ENCODE results near the gene ZNF426. TPM values are rescaled to one million over a fixed set of nuclear protein-coding genes. Genes with fewer than 3 reads are reported as not detected.

Gene ZNF426
- total RNA-seq, 1 experiment from 2014 or later = 4.6 TPM

GRCh38 chr19:9570255-9570654 lies 31.8 kb upstream of the ZNF426 start:
- Histone ChIP-seq H3K36me3 (ENCODE audit: control insufficient read depth, insufficient read depth, low read length) (peaks cover 7% of the 10 kb centered on the region), H3K4me1 (no peaks in the 10 kb centered on the region), H3K27me3 (replicated peaks; ENCODE audit: control insufficient read depth, insufficient read depth, low read length) (no peaks in the 10 kb centered on the region), H3K9me3 (peaks cover 59% of the 10 kb centered on the region), H3K4me3 (ENCODE audit: low read depth, low read length) (no peak overlapping the region)
- Mint-ChIP-seq H3K27me3 (ENCODE audit: insufficient read depth, unreplicated experiment) (no peaks in the 10 kb centered on the region), H3K4me1 (ENCODE audit: low read depth, unreplicated experiment) (no peaks in the 10 kb centered on the region), H3K4me3 (ENCODE audit: unreplicated experiment) (no peak overlapping the region), H3K27ac (ENCODE audit: unreplicated experiment) (no peak overlapping the region), H3K36me3 (ENCODE audit: insufficient read depth, unreplicated experiment) (peaks cover 86% of the 10 kb centered on the region), H3K9me3 (ENCODE audit: unreplicated experiment) (peaks cover 27% of the 10 kb centered on the region)
- CTCF ChIA-PET = no interaction called here
- BruUV-seq (replicated peaks) = no TSS peak
- intact Hi-C loops (cut with micrococcal nuclease; ENCODE audit: unreplicated experiment) = no loop called here
- DNase-seq = no peak
- TF ChIP-seq CTCF (IDR thresholded peaks at IDR 0.05; ENCODE audit: insufficient read depth in 1 of 2, low read depth in 1 of 2, low read length in 1 of 2, severe bottlenecking in 1 of 2, unreplicated experiment in 1 of 2) = no peak
- POLR2A ChIA-PET = no interaction called here

DNA sequence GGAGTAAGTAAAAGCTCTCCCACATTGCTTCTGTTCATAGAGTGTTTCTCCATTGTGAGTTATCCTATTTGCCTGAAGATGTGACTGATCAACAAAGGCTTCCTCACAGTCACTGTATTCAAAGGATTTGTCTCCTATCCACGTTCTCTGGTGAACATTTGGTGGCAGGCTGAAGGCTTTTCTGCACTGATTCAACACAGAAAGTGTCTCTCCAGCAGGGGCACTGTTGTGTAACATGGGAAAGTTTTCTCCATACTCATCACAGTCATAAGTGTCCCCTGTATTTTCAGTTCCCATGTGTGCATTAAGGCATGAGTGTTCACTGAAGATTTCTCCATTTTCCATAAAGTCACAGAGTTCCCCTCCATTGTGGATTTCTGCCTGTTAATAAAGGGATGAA lies 28.3 kb upstream of the ZNF426 start:
- intact Hi-C loops (cut with micrococcal nuclease; ENCODE audit: unreplicated experiment) = no loop called here
- no peak for DNase-seq
- peaks cover 72% of the 10 kb centered on the region for H3K9me3 ChIP-seq
- TF ChIP-seq CTCF (IDR thresholded peaks at IDR 0.05; ENCODE audit: insufficient read depth in 1 of 2, low read depth in 1 of 2, low read length in 1 of 2, severe bottlenecking in 1 of 2, unreplicated experiment in 1 of 2) = no peak
- no peak overlapping the region for H3K4me3 ChIP-seq (ENCODE audit: low read depth, low read length)
- CTCF ChIA-PET = no interaction called here
- H3K27me3 Mint-ChIP-seq (ENCODE audit: insufficient read depth, unreplicated experiment) = no peaks in the 10 kb centered on the region
- POLR2A ChIA-PET = no interaction called here
- no peak overlapping the region for H3K27ac Mint-ChIP-seq (ENCODE audit: unreplicated experiment)
- H3K4me1 Mint-ChIP-seq (ENCODE audit: low read depth, unreplicated experiment) = no peaks in the 10 kb centered on the region
- no TSS peak for BruUV-seq (replicated peaks)
- peaks cover 14% of the 10 kb centered on the region for H3K36me3 ChIP-seq (ENCODE audit: control insufficient read depth, insufficient read depth, low read length)
- H3K4me1 ChIP-seq = no peaks in the 10 kb centered on the region
- peaks cover 13% of the 10 kb centered on the region for H3K9me3 Mint-ChIP-seq (ENCODE audit: unreplicated experiment)
- H3K36me3 Mint-ChIP-seq (ENCODE audit: insufficient read depth, unreplicated experiment) = peaks cover 92% of the 10 kb centered on the region
- no peaks in the 10 kb centered on the region for H3K27me3 ChIP-seq (replicated peaks; ENCODE audit: control insufficient read depth, insufficient read depth, low read length)
- H3K4me3 Mint-ChIP-seq (ENCODE audit: unreplicated experiment) = no peak overlapping the region

- no peak for TF ChIP-seq CTCF (IDR thresholded peaks at IDR 0.05; ENCODE audit: insufficient read depth in 1 of 2, low read depth in 1 of 2, low read length in 1 of 2, severe bottlenecking in 1 of 2, unreplicated experiment in 1 of 2)
- ChIA-PET POLR2A (no interaction called here), CTCF (no interaction called here)
- DNase-seq = no peak
- BruUV-seq (replicated peaks) = TSS peak; percentile 7
- intact Hi-C loops (cut with micrococcal nuclease; ENCODE audit: unreplicated experiment) = no loop called here
- H3K4me1 ChIP-seq = no peaks in the 10 kb centered on the region
- peaks cover 92% of the 10 kb centered on the region for H3K36me3 Mint-ChIP-seq (ENCODE audit: insufficient read depth, unreplicated experiment)
- peaks cover 14% of the 10 kb centered on the region for H3K36me3 ChIP-seq (ENCODE audit: control insufficient read depth, insufficient read depth, low read length)
- H3K4me3 ChIP-seq (ENCODE audit: low read depth, low read length) = no peak overlapping the region
- H3K9me3 ChIP-seq = peaks cover 73% of the 10 kb centered on the region
- no peaks in the 10 kb centered on the region for H3K4me1 Mint-ChIP-seq (ENCODE audit: low read depth, unreplicated experiment)
- peaks cover 13% of the 10 kb centered on the region for H3K9me3 Mint-ChIP-seq (ENCODE audit: unreplicated experiment)
- H3K27me3 Mint-ChIP-seq (ENCODE audit: insufficient read depth, unreplicated experiment) = no peaks in the 10 kb centered on the region
- H3K4me3 Mint-ChIP-seq (ENCODE audit: unreplicated experiment) = no peak overlapping the region
- no peak overlapping the region for H3K27ac Mint-ChIP-seq (ENCODE audit: unreplicated experiment)
- H3K27me3 ChIP-seq (replicated peaks; ENCODE audit: control insufficient read depth, insufficient read depth, low read length) = no peaks in the 10 kb centered on the region
Observed at GRCh38 chr19:9565900-9566705, 27.7 kb upstream of the ZNF426 start.
